ENCODE results near the gene COA7.

The COA7 gene

GRCh38 chr1:52636721-52637695 lies 61.1 kb downstream of the COA7 start:
- DNase-seq (ENCODE audit: low spot score in 2 of 2) = peak; percentile 34 to 78
- Mint-ChIP-seq H3K27ac (ENCODE audit: low read depth) (peak overlapping the region; percentile 98), H3K9me3 (peaks cover 5% of the 10 kb centered on the region), H3K36me3 (ENCODE audit: insufficient read depth) (peaks cover 35% of the 10 kb centered on the region), H3K4me3 (peak overlapping the region; percentile 75), H3K4me1 (peaks cover 79% of the 10 kb centered on the region), H3K27me3 (no peaks in the 10 kb centered on the region)
- ATAC-seq (replicated peaks; ENCODE audit: extremely low read depth, poor library complexity, severe bottlenecking) = peak; percentile 79

GRCh38 chr1:52635321-52636089 lies 62.6 kb downstream of the COA7 start:
- Mint-ChIP-seq H3K4me3 (peak overlapping the region; percentile 89), H3K4me1 (peaks cover 74% of the 10 kb centered on the region), H3K36me3 (ENCODE audit: insufficient read depth) (peaks cover 31% of the 10 kb centered on the region), H3K9me3 (no peaks in the 10 kb centered on the region), H3K27me3 (no peaks in the 10 kb centered on the region), H3K27ac (ENCODE audit: low read depth) (peak overlapping the region; percentile 98)
- no peak for DNase-seq (ENCODE audit: low spot score in 2 of 2)
- no peak for ATAC-seq (replicated peaks; ENCODE audit: extremely low read depth, poor library complexity, severe bottlenecking)
